GM23248 (cell line): ENCODE results near the gene TMEM219. TPM values are rescaled to one million over a fixed set of nuclear protein-coding genes. Genes with fewer than 3 reads are reported as not detected.

Source experiments
- DNase-seq: peaks from one replicate; pipeline ENCODE4 v3.0.0-alpha.2; 2015
- H2AFZ ChIP-seq: fragments of 200-600 bp; sonication (generic); 2 replicates; pipeline ENCODE4 v1.6.1; 2016; ENCODE audit warnings: antibody characterized with exemption
- H3F3A ChIP-seq: fragments of 200-600 bp; sonication (generic); 2 replicates; pipeline ENCODE4 v1.6.1; 2016; ENCODE audit warnings: mild to moderate bottlenecking, antibody characterized with exemption, mixed run types; ENCODE audit not compliant: insufficient read depth
- H3K27ac ChIP-seq: fragments of 200-600 bp; sonication (generic); 2 replicates; pipeline ENCODE4 v1.5.1; 2016; ENCODE audit warnings: mild to moderate bottlenecking
- H3K27me3 ChIP-seq: fragments of 200-600 bp; sonication (generic); replicated peaks from 2 replicates; pipeline ENCODE4 v1.6.1; 2016; ENCODE audit warnings: mild to moderate bottlenecking; ENCODE audit not compliant: insufficient read depth
- H3K36me3 ChIP-seq: fragments of 200-600 bp; sonication (generic); 2 replicates; pipeline ENCODE4 v1.6.1; 2016; ENCODE audit warnings: low read depth, mild to moderate bottlenecking
- H3K4me1 ChIP-seq: fragments of 200-600 bp; sonication (generic); 2 replicates; pipeline ENCODE4 v1.6.1; 2016; ENCODE audit warnings: mild to moderate bottlenecking; ENCODE audit not compliant: insufficient read depth
- H3K4me2 ChIP-seq: fragments of 200-600 bp; sonication (generic); one replicate; pipeline ENCODE4 v1.6.1; 2016; ENCODE audit warnings: mild to moderate bottlenecking; ENCODE audit not compliant: unreplicated experiment
- H3K4me3 ChIP-seq: fragments of 200-600 bp; sonication (generic); 2 replicates; pipeline ENCODE4 v1.5.1; 2016; ENCODE audit warnings: mild to moderate bottlenecking
- H3K79me2 ChIP-seq: fragments of 200-600 bp; sonication (generic); 2 replicates; pipeline ENCODE4 v1.6.1; 2016; ENCODE audit warnings: mild to moderate bottlenecking; ENCODE audit not compliant: insufficient read depth
- H3K9ac ChIP-seq: fragments of 200-600 bp; sonication (generic); 2 replicates; pipeline ENCODE4 v1.6.1; 2016; ENCODE audit warnings: mild to moderate bottlenecking
- H3K9me2 ChIP-seq: fragments of 200-600 bp; sonication (generic); 2 replicates; pipeline ENCODE4 v1.6.1; 2016; ENCODE audit warnings: mixed run types, mild to moderate bottlenecking, moderate library complexity; ENCODE audit not compliant: insufficient read depth
- H3K9me3 ChIP-seq: fragments of 200-600 bp; sonication (generic); one replicate; pipeline ENCODE4 v1.6.1; 2017; ENCODE audit warnings: low read depth
- H4K20me1 ChIP-seq: fragments of 200-600 bp; sonication (generic); 2 replicates; pipeline ENCODE4 v1.6.0; 2016; ENCODE audit not compliant: insufficient read depth
- EZH2 ChIP-seq: fragments of 200-600 bp; sonication (generic); IDR thresholded peaks from 2 replicates; pipeline ENCODE4 v1.6.1; 2018; ENCODE audit warnings: antibody characterized with exemption, mild to moderate bottlenecking; ENCODE audit not compliant: insufficient read depth, poor library complexity, severe bottlenecking
- EZH2phosphoT487 ChIP-seq: fragments of 200-600 bp; sonication (generic); IDR thresholded peaks from 2 replicates; pipeline ENCODE4 v1.6.1; 2018; ENCODE audit warnings: antibody characterized with exemption, moderate library complexity, mild to moderate bottlenecking, low read depth; ENCODE audit not compliant: insufficient read depth
- WGBS, 2 experiments: methylation state at CpG; one replicate each; pipeline ENCODE4 v1.1.6; 2015 to 2017; ENCODE audit warnings: low lambda C conversion rate in 2 of 2, low coverage in 1 of 2; ENCODE audit errors: missing lambda C conversion rate in 2 of 2; 5-methylcytosine and 5-hydroxymethylcytosine counted together
- in situ Hi-C: fragments of 300-500 bp; cut with MboI; formaldehyde crosslinking; loops from 2 replicates; pipeline ENCODE4 v1.15.0; 2020
- polyA plus RNA-seq: library from polyadenylated mRNA; unstranded; fragments of >200 nt; fragmentation: Nextera tagmentation; extraction: Ambion mirVana; gene quantifications from 2 replicates; pipeline ENCODE4 v1.2.1, GENCODE V29; 2016
- total RNA-seq: library from RNA; depleted of rRNA; stranded (reverse); fragments of >200 nt; shearing (Covaris generic); gene quantifications from 2 replicates; pipeline ENCODE4 v1.2.3, GENCODE V29; 2014; rRNA removed

TMEM219 gene, protein sequence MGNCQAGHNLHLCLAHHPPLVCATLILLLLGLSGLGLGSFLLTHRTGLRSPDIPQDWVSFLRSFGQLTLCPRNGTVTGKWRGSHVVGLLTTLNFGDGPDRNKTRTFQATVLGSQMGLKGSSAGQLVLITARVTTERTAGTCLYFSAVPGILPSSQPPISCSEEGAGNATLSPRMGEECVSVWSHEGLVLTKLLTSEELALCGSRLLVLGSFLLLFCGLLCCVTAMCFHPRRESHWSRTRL
- total RNA-seq (91.6 and 124 TPM in 2 replicates), polyA plus RNA-seq (162 and 166 TPM in 2 replicates)

GRCh38 chr16:29961479-29962343, at the start of gene TMEM219:
TSS of gene TMEM219 (plus strand) at chr16:29962079. CDS start at chr16:29963144, 1,065 bp downstream.
- in situ Hi-C loops: no loop called here

GRCh38 chr16:29912087-29912486, 49.8 kb upstream of the TMEM219 start:
- H3F3A ChIP-seq: peaks cover 21% of the 10 kb centered on the region; the same call in 1 of the 2 replicates
- no peaks in the 10 kb centered on the region for H3K9me2 ChIP-seq
- H3K27me3 ChIP-seq: no peaks in the 10 kb centered on the region
- TF ChIP-seq EZH2 (no peak), EZH2phosphoT487 (no peak)
- no peak overlapping the region for H3K4me2 ChIP-seq
- no peak for DNase-seq
- in situ Hi-C loops: no loop called here
- no peaks in the 10 kb centered on the region for H3K9me3 ChIP-seq
- 85 to 90% methylated on average over 11 of the region's 11 CpGs for WGBS, 2 experiments
- no peak overlapping the region for H3K9ac ChIP-seq
- H2AFZ ChIP-seq: no peak overlapping the region
- H3K4me3 ChIP-seq: no peak overlapping the region
- no peaks in the 10 kb centered on the region for H4K20me1 ChIP-seq
- H3K27ac ChIP-seq: no peak overlapping the region
- H3K4me1 ChIP-seq: no peaks in the 10 kb centered on the region
- H3K79me2 ChIP-seq: peaks cover 4% of the 10 kb centered on the region; the same call in 1 of the 2 replicates
- H3K36me3 ChIP-seq: no peaks in the 10 kb centered on the region; the same call in 1 of the 2 replicates

More at GRCh38 chr16:29961479-29962343, at the start of gene TMEM219:
- Histone ChIP-seq H3K9me3 (no peaks in the 10 kb centered on the region), H3K4me1 (peaks cover 9% of the 10 kb centered on the region; the same call in 1 of the 2 replicates), H4K20me1 (no peaks in the 10 kb centered on the region), H3K27me3 (no peaks in the 10 kb centered on the region), H3K36me3 (no peaks in the 10 kb centered on the region), H2AFZ (peak within 1 kb of the TSS; percentile 77), H3K9me2 (no peaks in the 10 kb centered on the region), H3K9ac (peak within 1 kb of the TSS; percentile 87), H3K4me3 (peak within 1 kb of the TSS; percentile 78), H3K4me2 (peak within 1 kb of the TSS; percentile 95), H3K79me2 (peaks cover 23% of the 10 kb centered on the region), H3F3A (no peaks in the 10 kb centered on the region), H3K27ac (peak within 1 kb of the TSS; percentile 74)
- WGBS, 2 experiments: 1 to 3% methylated on average over 33 to 69 of the region's 75 CpGs
- no peak for TF ChIP-seq EZH2
- no peak for TF ChIP-seq EZH2phosphoT487
- DNase-seq: peak; percentile 94

DNA sequence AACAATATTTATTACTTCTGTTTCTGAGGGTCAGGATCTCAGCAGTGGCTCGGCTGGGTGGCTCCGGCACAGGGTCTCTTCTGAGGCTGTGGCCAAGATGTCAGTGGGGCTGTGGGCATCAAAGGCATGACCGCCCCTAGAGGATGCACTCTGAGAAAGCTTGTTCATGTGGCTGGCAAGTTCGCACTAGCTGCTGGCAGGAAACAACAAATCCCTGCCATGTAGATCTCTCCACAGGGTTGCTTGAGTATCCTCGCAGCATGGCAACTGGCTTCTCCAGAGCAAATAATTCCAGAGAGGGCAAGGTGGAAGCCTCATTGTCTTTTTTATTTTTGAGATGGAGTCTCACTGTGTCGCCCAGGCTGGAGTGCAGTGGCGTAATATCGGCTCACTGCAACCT, 48.4 kb upstream of the TMEM219 start:
- TF ChIP-seq EZH2phosphoT487: no peak
- TF ChIP-seq EZH2: no peak
- Histone ChIP-seq H3K36me3 (no peaks in the 10 kb centered on the region; the same call in 1 of the 2 replicates), H3K4me1 (no peaks in the 10 kb centered on the region), H3K9ac (no peak overlapping the region), H3K9me2 (no peaks in the 10 kb centered on the region), H2AFZ (no peak overlapping the region), H3K4me3 (no peak overlapping the region), H3K27ac (no peak overlapping the region), H3K79me2 (peaks cover 15% of the 10 kb centered on the region; the same call in 1 of the 2 replicates), H4K20me1 (no peaks in the 10 kb centered on the region), H3F3A (peaks cover 17% of the 10 kb centered on the region; the same call in 1 of the 2 replicates), H3K9me3 (no peaks in the 10 kb centered on the region), H3K27me3 (no peaks in the 10 kb centered on the region), H3K4me2 (no peak overlapping the region)
- no peak for DNase-seq
- WGBS, 2 experiments: 86 to 94% methylated on average over 8 of the region's 8 CpGs
- in situ Hi-C loops: no loop called here

- Histone ChIP-seq H4K20me1 (no peaks in the 10 kb centered on the region), H3K9ac (no peak overlapping the region), H2AFZ (no peak overlapping the region), H3K36me3 (peaks cover 7% of the 10 kb centered on the region), H3K4me1 (no peaks in the 10 kb centered on the region), H3K79me2 (peaks cover 37% of the 10 kb centered on the region), H3K4me2 (no peak overlapping the region), H3K27ac (no peak overlapping the region), H3K4me3 (no peak overlapping the region), H3K27me3 (no peaks in the 10 kb centered on the region), H3K9me2 (no peaks in the 10 kb centered on the region), H3F3A (peaks cover 7% of the 10 kb centered on the region; the same call in 1 of the 2 replicates), H3K9me3 (no peaks in the 10 kb centered on the region)
- WGBS, 2 experiments: 93 to 98% methylated on average over 6 of the region's 6 CpGs
- in situ Hi-C loops: no loop called here
- no peak for DNase-seq
- TF ChIP-seq EZH2 (no peak), EZH2phosphoT487 (no peak)
Observed at GRCh38 chr16:29915590-29916247, 46.2 kb upstream of the TMEM219 start.
